Duodenal mucosa (tissue), 2 donors: ENCODE data around the gene LSG1.

Experiments used
- H3K27ac ChIP-seq: one replicate; pipeline ENCODE4 v1.7.0; 2013; ENCODE audit warnings: low read depth, low read length
- H3K27me3 ChIP-seq, 2 donors: one replicate each; pipeline ENCODE4 v1.7.0; 2013; ENCODE audit warnings: low read length in 2 of 2, control low read depth in 1 of 2; ENCODE audit not compliant: insufficient read depth in 2 of 2, control insufficient read depth in 1 of 2
- H3K36me3 ChIP-seq, 2 donors: one replicate each; pipeline ENCODE4 v1.7.0; 2013; ENCODE audit warnings: low read length in 2 of 2, control low read depth in 1 of 2; ENCODE audit not compliant: insufficient read depth in 2 of 2, control insufficient read depth in 1 of 2
- H3K4me1 ChIP-seq, 2 donors: one replicate each; pipeline ENCODE4 v1.7.0; 2013; ENCODE audit warnings: low read length in 2 of 2, control low read depth in 1 of 2; ENCODE audit not compliant: insufficient read depth in 2 of 2, control insufficient read depth in 1 of 2
- H3K4me3 ChIP-seq, 2 donors: one replicate each; pipeline ENCODE4 v1.7.0; 2013; ENCODE audit warnings: low read length in 2 of 2, low read depth in 1 of 2
- H3K9ac ChIP-seq, 2 donors: one replicate each; pipeline ENCODE4 v1.7.0; 2013; ENCODE audit warnings: low read length in 2 of 2, low read depth in 1 of 2
- H3K9me3 ChIP-seq, 2 donors: one replicate each; pipeline ENCODE4 v1.7.0; 2013; ENCODE audit warnings: low read length in 2 of 2, control low read depth in 1 of 2; ENCODE audit not compliant: control insufficient read depth in 1 of 2

LSG1 gene

DNA sequence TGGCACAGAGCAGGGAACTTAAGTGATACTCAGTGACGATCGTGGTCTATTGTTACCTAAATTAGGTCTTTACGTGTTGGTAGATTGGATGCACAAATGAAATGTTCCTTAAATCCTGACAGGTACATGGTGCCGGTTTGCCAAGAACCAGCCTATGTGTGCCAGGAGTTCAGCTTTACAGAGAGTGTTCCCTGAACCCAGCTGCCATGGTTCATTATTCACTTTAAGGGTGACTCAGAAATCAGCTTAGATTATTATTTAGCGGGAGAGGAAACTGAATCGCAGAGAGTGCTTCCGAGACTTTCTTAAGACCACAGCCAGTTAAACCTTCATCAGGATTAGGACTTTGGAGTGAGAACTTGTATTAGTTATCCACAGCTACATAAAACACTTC, 35.2 kb upstream of the LSG1 start:
- Histone ChIP-seq H3K4me1 (peaks cover 6 to 7% of the 10 kb centered on the region in 2 donors), H3K4me3 (no peak overlapping the region), H3K9ac (no peak overlapping the region), H3K27ac (no peak overlapping the region), H3K9me3 (peaks cover 3 to 5% of the 10 kb centered on the region in 2 donors), H3K27me3 (no peaks in the 10 kb centered on the region), H3K36me3 (no peaks in the 10 kb centered on the region)

GRCh38 chr3:194705761-194706160, 33.8 kb upstream of the LSG1 start:
- Histone ChIP-seq H3K9me3 (peaks cover 3 to 5% of the 10 kb centered on the region in 2 donors), H3K36me3 (no peaks in the 10 kb centered on the region), H3K27me3 (no peaks in the 10 kb centered on the region), H3K9ac (no peak overlapping the region), H3K27ac (no peak overlapping the region), H3K4me1 (peaks cover 6 to 7% of the 10 kb centered on the region in 2 donors), H3K4me3 (no peak overlapping the region)

DNA sequence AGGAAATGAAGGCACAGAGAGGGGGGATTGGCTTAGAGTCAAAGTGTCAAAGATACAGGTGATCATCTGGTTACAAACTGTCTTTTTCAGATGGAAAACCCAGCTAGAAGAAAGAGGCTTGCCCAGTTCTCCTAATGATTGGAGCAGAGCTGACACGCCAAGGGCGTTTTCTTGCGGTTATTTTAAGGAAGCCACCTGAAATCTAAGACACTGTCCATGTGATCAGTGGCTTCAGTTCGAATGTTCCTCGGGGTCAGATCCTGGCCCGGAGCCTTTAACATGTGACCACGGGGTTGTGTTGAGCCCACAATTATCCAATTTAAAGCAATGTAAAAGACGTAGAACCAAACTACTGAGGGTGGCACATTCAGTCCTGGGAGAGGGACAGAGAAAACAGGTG, 33.2 kb upstream of the LSG1 start:
- H3K9me3 ChIP-seq: peaks cover 3 to 5% of the 10 kb centered on the region in 2 donors
- H3K4me1 ChIP-seq: peaks cover 6 to 7% of the 10 kb centered on the region in 2 donors
- H3K9ac ChIP-seq: no peak overlapping the region
- H3K27me3 ChIP-seq: no peaks in the 10 kb centered on the region
- no peak overlapping the region for H3K27ac ChIP-seq
- H3K36me3 ChIP-seq: no peaks in the 10 kb centered on the region
- H3K4me3 ChIP-seq: no peak overlapping the region

DNA sequence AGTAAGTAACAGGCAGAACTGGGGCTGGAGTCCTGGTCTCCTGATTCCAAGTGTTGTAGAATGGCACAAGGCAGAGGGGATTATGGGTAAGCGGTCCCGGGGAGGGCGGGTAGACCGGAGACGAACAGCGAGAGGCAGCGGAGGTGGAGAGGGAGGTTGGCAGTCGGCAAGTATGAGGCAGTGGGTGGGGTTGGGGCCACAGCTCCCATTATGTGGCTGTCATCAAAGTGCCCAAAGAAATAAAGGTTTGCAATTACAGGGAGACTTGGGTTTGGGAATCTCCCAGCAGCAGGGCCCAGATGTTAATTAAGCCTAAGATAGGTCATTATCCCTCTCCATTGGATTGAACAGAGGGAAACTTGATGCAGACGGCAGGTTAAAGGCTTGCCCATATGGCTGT, 30.6 kb upstream of the LSG1 start:
- Histone ChIP-seq H3K4me3 (no peak overlapping the region), H3K9ac (no peak overlapping the region), H3K4me1 (peaks cover 6 to 7% of the 10 kb centered on the region in 2 donors), H3K27ac (no peak overlapping the region), H3K27me3 (no peaks in the 10 kb centered on the region), H3K36me3 (no peaks in the 10 kb centered on the region), H3K9me3 (peaks cover 4 to 7% of the 10 kb centered on the region in 2 donors)

- Histone ChIP-seq H3K36me3 (no peaks in the 10 kb centered on the region), H3K9me3 (peaks cover 4 to 7% of the 10 kb centered on the region in 2 donors), H3K27me3 (no peaks in the 10 kb centered on the region), H3K9ac (no peak overlapping the region), H3K4me1 (no peaks in the 10 kb centered on the region), H3K27ac (no peak overlapping the region), H3K4me3 (no peak overlapping the region)
Observed at GRCh38 chr3:194696702-194697101, 24.7 kb upstream of the LSG1 start.

DNA sequence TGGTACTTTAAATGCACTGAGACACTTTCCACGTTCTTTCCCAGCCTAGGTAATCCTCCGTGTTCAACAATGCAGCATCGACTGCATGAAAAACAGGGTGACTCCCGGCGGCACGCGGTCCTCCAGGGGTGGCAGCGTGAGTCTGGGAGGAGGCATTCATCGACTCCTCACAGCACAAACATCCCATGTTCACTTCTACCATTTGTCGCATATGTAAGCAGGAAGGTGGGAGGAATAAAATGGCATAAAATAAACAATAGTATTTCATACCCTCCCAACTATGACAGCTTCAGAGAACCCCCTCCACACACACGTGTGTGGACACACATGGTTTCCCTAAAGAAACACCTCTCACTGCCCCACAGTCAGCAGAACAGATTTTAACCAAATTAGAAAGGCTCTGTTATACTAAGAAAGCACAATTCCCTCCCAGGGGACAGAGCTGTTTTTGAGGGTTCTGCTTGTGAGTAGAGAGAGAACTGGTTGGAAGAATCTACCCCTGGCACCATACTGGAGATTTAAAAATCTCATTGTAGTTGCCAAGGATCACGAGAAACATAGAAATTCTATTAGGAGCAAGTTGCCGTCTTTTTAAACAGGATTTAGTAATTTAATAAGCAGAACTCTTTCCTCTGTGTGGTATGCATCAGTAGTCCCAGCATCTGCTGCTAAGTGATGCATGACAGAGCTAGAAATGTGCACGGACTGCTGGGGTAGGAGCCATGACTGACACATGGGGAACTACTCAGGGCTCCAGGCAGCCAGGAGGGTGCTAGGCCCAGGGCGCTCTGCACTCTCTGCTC, 19.7 kb upstream of the LSG1 start:
- Histone ChIP-seq H3K9me3 (no peaks in the 10 kb centered on the region), H3K27me3 (peaks cover 0 to 9% of the 10 kb centered on the region in 2 donors), H3K36me3 (no peaks in the 10 kb centered on the region), H3K4me1 (peaks cover 11 to 16% of the 10 kb centered on the region in 2 donors), H3K9ac (no peak overlapping the region), H3K4me3 (no peak overlapping the region), H3K27ac (no peak overlapping the region)

GRCh38 chr3:194690501-194691372, 18.7 kb upstream of the LSG1 start:
- H3K4me1 ChIP-seq: peaks cover 15 to 22% of the 10 kb centered on the region in 2 donors
- H3K4me3 ChIP-seq: no peak overlapping the region
- no peak overlapping the region for H3K9ac ChIP-seq
- peaks cover 0 to 14% of the 10 kb centered on the region in 2 donors for H3K27me3 ChIP-seq
- no peak overlapping the region for H3K27ac ChIP-seq
- H3K9me3 ChIP-seq: no peaks in the 10 kb centered on the region
- no peaks in the 10 kb centered on the region for H3K36me3 ChIP-seq

DNA sequence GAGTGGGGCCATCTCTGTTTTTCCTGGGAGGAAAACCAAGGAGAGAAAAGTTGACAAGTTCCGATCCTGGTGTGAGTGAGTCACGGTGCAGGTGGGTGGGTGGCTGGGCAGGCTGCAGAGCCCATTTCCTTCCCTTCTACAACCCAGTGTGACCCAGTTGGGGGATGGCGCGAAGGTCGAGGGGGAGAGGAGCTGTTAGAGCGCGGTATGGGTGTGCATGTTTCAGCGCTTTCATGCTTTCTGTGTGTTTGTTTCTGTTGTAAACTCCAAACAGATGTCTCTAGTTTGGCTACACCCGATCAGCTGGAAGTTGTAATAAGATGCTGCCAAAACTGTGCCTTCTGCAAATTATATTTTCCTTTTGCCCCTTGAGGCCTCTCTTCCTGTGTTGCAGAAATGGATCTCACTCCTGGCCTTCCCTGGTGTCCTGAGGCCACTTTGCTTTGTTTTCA, 17.5 kb upstream of the LSG1 start:
- Histone ChIP-seq H3K9ac (no peak overlapping the region), H3K4me3 (peak overlapping the region in 1 of 2 donors; percentile 16), H3K9me3 (no peaks in the 10 kb centered on the region), H3K27ac (no peak overlapping the region), H3K27me3 (peaks cover 11 to 14% of the 10 kb centered on the region in 2 donors), H3K4me1 (peaks cover 22 to 27% of the 10 kb centered on the region in 2 donors), H3K36me3 (no peaks in the 10 kb centered on the region)

DNA sequence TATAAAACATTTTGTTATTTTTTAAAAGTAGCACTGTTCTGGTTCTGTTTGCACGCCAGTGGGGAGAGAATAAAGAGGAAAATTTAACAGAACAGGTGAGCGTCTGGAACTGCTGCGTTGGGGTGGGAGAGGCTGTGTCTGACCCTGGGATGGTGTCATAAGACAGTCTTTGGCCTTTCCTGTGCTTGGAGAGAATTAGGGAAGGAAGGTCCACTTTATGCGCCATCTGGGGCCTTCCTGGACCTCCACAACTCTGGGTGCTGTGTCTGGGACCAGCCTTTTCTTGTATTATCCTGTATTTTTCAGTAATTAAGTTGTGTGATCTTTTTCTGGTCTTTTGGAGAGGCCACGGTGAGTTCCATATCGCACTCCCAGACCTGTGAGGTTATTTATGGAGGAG, 17.0 kb upstream of the LSG1 start:
- no peak overlapping the region for H3K9ac ChIP-seq
- no peaks in the 10 kb centered on the region for H3K9me3 ChIP-seq
- no peaks in the 10 kb centered on the region for H3K36me3 ChIP-seq
- H3K27ac ChIP-seq: no peak overlapping the region
- H3K27me3 ChIP-seq: peaks cover 13 to 14% of the 10 kb centered on the region in 2 donors
- peaks cover 22 to 27% of the 10 kb centered on the region in 2 donors for H3K4me1 ChIP-seq
- H3K4me3 ChIP-seq: no peak overlapping the region

GRCh38 chr3:194688200-194688740, 16.3 kb upstream of the LSG1 start:
- Histone ChIP-seq H3K36me3 (no peaks in the 10 kb centered on the region), H3K9me3 (no peaks in the 10 kb centered on the region), H3K9ac (peak overlapping the region; percentile 50 to 54), H3K4me1 (peaks cover 22 to 27% of the 10 kb centered on the region in 2 donors), H3K27me3 (peaks cover 13 to 14% of the 10 kb centered on the region in 2 donors), H3K4me3 (peak overlapping the region; percentile 72 to 78), H3K27ac (peak overlapping the region; percentile 58)
